Hepatocyte (in vitro differentiated cells): ENCODE data around the gene CHAC1. TPM values are rescaled to one million over a fixed set of nuclear protein-coding genes. Genes with fewer than 3 reads are reported as not detected.

Experiments used
- DNase-seq: peaks from one replicate; pipeline ENCODE4 v3.0.0-alpha.2; 2016; ENCODE audit warnings: low spot score
- H2AFZ ChIP-seq: fragments of 200-600 bp; sonication (generic); 2 replicates; pipeline ENCODE4 v1.6.0; 2016; ENCODE audit warnings: antibody characterized with exemption, mild to moderate bottlenecking
- H3K27ac ChIP-seq: fragments of 200-600 bp; sonication (generic); 2 replicates; pipeline ENCODE4 v1.5.1; 2016; ENCODE audit warnings: mild to moderate bottlenecking
- H3K27me3 ChIP-seq: fragments of 200-600 bp; sonication (generic); 2 replicates; pipeline ENCODE4 v1.6.1; 2016
- H3K36me3 ChIP-seq: fragments of 200-600 bp; sonication (generic); replicated peaks from 2 replicates; pipeline ENCODE4 v1.5.1; 2016; ENCODE audit warnings: low read depth; ENCODE audit not compliant: insufficient read depth
- H3K4me1 ChIP-seq: fragments of 200-600 bp; sonication (generic); 2 replicates; pipeline ENCODE4 v1.5.1; 2016; ENCODE audit warnings: mild to moderate bottlenecking, moderate library complexity; ENCODE audit not compliant: insufficient read depth
- H3K4me2 ChIP-seq: fragments of 200-600 bp; sonication (generic); 2 replicates; pipeline ENCODE4 v1.6.0; 2016
- H3K4me3 ChIP-seq: fragments of 200-600 bp; sonication (generic); 2 replicates; pipeline ENCODE4 v1.5.1; 2016; ENCODE audit warnings: mild to moderate bottlenecking
- H3K79me2 ChIP-seq: fragments of 200-600 bp; sonication (generic); 2 replicates; pipeline ENCODE4 v1.6.0; 2017; ENCODE audit warnings: mild to moderate bottlenecking
- H3K9me2 ChIP-seq: fragments of 200-600 bp; sonication (generic); replicated peaks from 2 replicates; pipeline ENCODE4 v1.6.0; 2017; ENCODE audit warnings: mild to moderate bottlenecking; ENCODE audit not compliant: insufficient read depth
- H3K9me3 ChIP-seq: fragments of 200-600 bp; sonication (generic); 2 replicates; pipeline ENCODE4 v1.5.1; 2016; ENCODE audit warnings: low read depth, mild to moderate bottlenecking
- H4K20me1 ChIP-seq: fragments of 200-600 bp; sonication (generic); 2 replicates; pipeline ENCODE4 v1.6.0; 2016; ENCODE audit warnings: mild to moderate bottlenecking; ENCODE audit not compliant: insufficient read depth, poor library complexity, severe bottlenecking
- CTCF ChIP-seq: fragments of 200-600 bp; sonication (generic); IDR thresholded peaks from 2 replicates; pipeline ENCODE4 v1.5.1; 2016; ENCODE audit warnings: antibody characterized with exemption, mild to moderate bottlenecking; ENCODE audit not compliant: poor library complexity
- EZH2 ChIP-seq: fragments of 200-600 bp; sonication (generic); IDR thresholded peaks from 2 replicates; pipeline ENCODE4 v1.6.1; 2016; ENCODE audit warnings: antibody characterized with exemption, mild to moderate bottlenecking, borderline replicate concordance
- EZH2phosphoT487 ChIP-seq: fragments of 200-600 bp; sonication (generic); IDR thresholded peaks from one replicate; pipeline ENCODE4 v1.6.1; 2018; ENCODE audit warnings: antibody characterized with exemption, mild to moderate bottlenecking, low read depth, moderate library complexity; ENCODE audit not compliant: unreplicated experiment, severe bottlenecking
- WGBS: methylation state at CpG from one replicate; pipeline ENCODE4 v1.1.6; 2016; ENCODE audit warnings: low lambda C conversion rate; ENCODE audit errors: missing lambda C conversion rate; 5-methylcytosine and 5-hydroxymethylcytosine counted together
- polyA plus RNA-seq: library from polyadenylated mRNA; unstranded; fragments of >200 nt; fragmentation: Nextera tagmentation; extraction: Ambion mirVana; gene quantifications from 2 replicates; pipeline ENCODE4 v1.2.1, GENCODE V29; 2016
- total RNA-seq: library from RNA; depleted of rRNA; stranded (reverse); fragments of >200 nt; gene quantifications from 2 replicates; pipeline ENCODE4 v1.2.3, GENCODE V29; 2014

CHAC1 gene
- total RNA-seq (22.1 and 26.8 TPM in 2 replicates), polyA plus RNA-seq (15.6 and 16.2 TPM in 2 replicates)

- H2AFZ ChIP-seq, result peak within 1 kb of the TSS; percentile 38
Measured at GRCh38 chr15:40952901-40953712, at the start of gene CHAC1. Gene CHAC1 (plus strand): TSS chr15:40953471. CDS start chr15:40953584, 113 bp downstream.

DNA sequence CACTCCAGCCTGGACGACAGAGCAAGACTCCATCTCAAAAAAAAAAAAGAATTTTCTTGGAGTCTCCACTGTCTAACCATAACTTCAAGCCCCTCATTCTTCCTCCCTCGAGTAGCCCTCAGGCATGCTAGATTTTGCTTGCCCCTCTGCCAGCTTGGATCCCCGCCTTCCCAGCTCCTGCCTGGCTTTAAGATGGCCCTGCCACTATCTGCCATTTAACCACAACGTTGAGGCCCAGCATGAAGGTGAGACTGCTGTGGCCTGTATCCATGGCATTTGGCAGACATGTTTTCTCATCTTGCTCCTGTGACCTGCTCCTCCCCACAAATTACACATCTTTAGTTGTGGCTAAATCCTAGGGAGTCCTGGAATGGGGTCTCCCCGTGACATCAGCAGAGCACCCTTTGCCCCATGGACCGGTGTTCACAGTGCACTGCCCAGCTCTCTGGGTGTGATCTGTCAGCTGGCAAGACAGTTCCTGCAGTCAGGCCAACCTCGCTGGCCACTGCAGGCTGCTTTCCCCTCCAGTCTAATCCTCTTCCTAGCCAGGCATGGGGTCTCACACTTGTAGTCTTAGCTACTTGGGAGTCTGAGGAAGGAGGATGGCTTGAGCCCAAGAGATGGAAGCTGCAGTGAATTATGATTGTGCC is 48.6 kb upstream of the CHAC1 start:
- no peak for DNase-seq
- Histone ChIP-seq H3K4me2 (no peak overlapping the region), H3K36me3 (no peaks in the 10 kb centered on the region), H3K27ac (no peak overlapping the region), H3K9me3 (no peaks in the 10 kb centered on the region), H3K4me3 (no peak overlapping the region), H3K79me2 (peaks cover 12% of the 10 kb centered on the region), H3K4me1 (peaks cover 32% of the 10 kb centered on the region), H4K20me1 (peaks cover 23% of the 10 kb centered on the region), H3K27me3 (no peaks in the 10 kb centered on the region), H3K9me2 (no peaks in the 10 kb centered on the region), H2AFZ (no peak overlapping the region)
- TF ChIP-seq CTCF (no peak), EZH2phosphoT487 (no peak), EZH2 (no peak)
- WGBS, result 83% methylated on average over 7 of the region's 7 CpGs

More at GRCh38 chr15:40952901-40953712, at the start of gene CHAC1:
- Histone ChIP-seq H3K27me3 (no peaks in the 10 kb centered on the region), H3K27ac (peak within 1 kb of the TSS; percentile 77), H4K20me1 (peaks cover 24% of the 10 kb centered on the region), H3K9me2 (no peaks in the 10 kb centered on the region), H3K9me3 (no peaks in the 10 kb centered on the region), H3K4me1 (peaks cover 10% of the 10 kb centered on the region), H3K36me3 (no peaks in the 10 kb centered on the region), H3K79me2 (peaks cover 17% of the 10 kb centered on the region), H3K4me3 (peak within 1 kb of the TSS; percentile 74), H3K4me2 (peak within 1 kb of the TSS; percentile 84)
- WGBS, result 4% methylated on average over 55 of the region's 72 CpGs
- TF ChIP-seq CTCF (no peak), EZH2phosphoT487 (no peak), EZH2 (no peak)
- DNase-seq, result peak; percentile 96

DNA sequence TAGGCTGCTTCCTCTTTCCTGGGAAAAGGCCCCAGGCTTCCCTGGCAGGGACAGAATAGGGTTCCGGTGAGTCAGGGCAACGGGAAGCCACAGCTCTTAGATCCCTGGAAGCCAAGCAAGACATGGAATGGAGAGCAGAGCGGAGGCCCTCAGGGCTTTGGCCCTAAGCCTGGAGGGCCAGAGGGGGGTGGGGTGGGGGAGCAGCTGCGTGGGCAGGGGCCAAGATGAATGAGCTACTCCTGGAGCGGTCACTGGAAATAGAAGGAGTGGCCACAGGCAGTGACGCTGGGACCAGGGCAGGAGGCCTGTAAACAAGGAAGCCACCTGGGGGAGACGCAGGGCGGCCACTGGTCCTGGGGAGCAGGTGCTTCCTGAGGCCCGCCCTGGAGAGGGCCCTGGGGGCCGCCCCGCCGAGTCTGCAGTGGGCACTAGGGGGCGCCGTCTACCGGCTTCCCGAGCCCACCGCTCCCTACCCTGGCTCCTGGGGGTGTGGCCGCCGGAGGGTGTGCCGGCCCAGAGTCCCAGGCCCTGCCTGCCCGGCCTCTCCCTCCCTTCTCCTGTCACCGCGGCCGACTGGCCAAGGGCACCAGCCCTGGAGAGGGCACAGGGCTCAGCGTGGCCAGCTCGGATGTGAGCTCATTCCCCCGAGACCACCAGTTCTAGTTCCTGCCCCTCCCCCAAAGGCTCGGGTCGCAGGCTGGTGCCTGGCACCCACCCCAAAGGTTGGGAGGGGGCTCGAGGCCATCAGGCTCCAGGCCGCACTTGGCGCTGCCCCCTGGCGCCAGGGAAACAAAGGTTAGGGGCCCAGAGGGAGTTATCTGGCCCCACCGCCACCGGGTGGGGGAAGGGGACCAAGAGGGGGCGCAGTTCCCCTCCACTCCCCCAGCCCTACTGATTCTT is 46.9 kb upstream of the CHAC1 start:
- WGBS, result 17% methylated on average over 18 of the region's 36 CpGs

More for the DNA sequence above, 46.9 kb upstream of the CHAC1 start:
- peaks cover 5% of the 10 kb centered on the region for H3K79me2 ChIP-seq
- peak; percentile 94 for DNase-seq
- H3K9me2 ChIP-seq, result no peaks in the 10 kb centered on the region
- H3K4me1 ChIP-seq, result peaks cover 48% of the 10 kb centered on the region
- H3K4me3 ChIP-seq, result no peak overlapping the region
- H4K20me1 ChIP-seq, result peaks cover 16% of the 10 kb centered on the region
- H3K4me2 ChIP-seq, result peak overlapping the region; percentile 95
- H3K9me3 ChIP-seq, result no peaks in the 10 kb centered on the region
- TF ChIP-seq EZH2phosphoT487 (no peak), CTCF (peak; percentile 84)
- H3K36me3 ChIP-seq, result no peaks in the 10 kb centered on the region
- no peaks in the 10 kb centered on the region for H3K27me3 ChIP-seq
- H2AFZ ChIP-seq, result peak overlapping the region; percentile 69
- H3K27ac ChIP-seq, result peak overlapping the region; percentile 89
